ENCODE measurements around the gene MYBBP1A.

Gene MYBBP1A

DNA sequence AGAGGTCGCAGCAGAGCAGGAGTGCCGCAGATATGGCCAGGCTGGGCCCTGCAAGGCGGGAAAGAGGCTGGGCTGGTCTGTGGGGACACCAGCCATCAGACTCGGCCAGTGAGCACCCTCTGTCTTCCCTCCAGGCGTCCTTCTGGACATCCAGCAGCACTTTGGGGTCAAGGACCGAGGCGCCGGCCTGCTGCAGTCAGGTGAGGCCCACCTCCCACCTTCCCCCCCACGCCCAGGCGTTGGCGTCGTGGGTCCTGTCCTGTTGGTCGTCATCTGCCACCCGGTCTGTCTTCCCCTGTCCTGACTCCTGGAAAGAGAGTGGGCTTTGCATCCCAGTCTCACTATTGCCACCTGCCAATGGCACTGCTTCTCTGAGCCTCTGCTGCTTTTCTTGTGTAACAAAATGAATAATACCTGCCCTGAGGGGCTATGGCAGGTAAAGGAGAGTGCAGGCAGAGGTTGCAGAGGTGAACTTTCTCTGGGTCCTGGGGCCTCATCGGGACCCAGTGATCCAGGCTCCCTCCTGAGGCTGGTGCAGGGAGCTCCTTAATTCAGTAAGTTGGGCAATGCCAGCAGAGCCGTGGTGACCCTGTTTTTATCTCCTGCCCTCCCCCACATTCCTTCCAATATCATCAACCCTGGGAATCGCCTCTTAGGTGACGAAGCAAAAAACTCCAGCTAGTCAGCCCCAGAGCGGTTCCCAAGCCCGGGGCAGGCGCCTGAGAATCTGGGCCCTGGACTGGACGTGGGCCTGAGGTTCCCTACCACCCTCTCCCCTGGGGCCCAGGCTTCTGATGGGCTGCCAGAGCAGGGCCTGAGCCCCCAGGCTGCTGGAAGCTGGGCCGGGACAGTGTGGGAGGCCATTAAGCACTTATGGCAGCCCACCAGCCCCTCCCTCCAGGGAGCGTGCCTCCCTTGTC is 41.8 kb downstream of the MYBBP1A start:
- DNase-seq = no peak

DNA sequence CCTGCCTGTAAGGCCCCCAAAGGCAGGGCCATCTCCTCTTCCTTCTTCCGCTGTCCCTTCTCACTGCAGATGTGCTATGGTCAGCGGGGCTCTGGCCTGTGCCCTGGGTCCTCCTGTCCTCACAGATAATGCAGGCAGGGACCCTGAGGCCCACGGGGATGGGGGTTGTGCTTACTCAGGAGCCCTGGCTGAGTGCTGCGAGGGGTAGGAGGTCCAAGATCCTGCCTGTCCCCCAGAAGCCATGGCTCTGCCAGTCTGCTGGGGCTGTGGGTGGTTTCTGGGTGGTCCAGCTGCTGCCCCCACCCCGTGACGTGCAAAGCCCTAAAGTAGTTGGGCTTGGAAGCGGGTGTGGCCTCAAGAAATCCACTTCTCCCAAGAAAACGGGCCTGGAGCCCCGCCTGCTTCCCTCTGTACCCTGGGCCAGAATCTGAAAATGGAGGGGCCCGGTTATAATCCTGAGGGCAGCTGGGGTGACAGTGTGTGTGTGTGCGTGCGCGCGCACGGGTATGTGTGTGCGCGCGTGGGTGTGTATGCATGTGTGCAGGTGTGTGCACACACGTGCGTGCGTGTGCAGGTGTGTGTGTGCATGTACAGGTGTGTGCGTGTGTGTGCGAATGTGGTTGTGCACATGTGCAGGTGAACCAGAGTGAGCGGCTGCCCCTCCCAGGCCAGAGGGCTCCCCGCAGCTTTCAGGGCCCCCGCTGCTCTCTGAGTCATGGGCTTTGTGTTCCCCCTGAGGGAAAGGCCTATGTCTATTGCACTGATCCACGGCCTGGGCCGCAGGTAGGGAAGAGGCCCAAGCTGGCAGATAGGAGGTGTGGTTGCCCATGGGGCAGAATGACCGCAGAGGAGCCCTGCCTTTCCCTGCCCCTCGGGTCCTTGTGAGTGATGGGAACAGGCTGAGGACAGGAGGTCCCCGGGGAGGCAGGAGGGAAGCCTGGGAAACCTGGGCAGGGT is 42.8 kb downstream of the MYBBP1A start:
- no peak for DNase-seq

DNA sequence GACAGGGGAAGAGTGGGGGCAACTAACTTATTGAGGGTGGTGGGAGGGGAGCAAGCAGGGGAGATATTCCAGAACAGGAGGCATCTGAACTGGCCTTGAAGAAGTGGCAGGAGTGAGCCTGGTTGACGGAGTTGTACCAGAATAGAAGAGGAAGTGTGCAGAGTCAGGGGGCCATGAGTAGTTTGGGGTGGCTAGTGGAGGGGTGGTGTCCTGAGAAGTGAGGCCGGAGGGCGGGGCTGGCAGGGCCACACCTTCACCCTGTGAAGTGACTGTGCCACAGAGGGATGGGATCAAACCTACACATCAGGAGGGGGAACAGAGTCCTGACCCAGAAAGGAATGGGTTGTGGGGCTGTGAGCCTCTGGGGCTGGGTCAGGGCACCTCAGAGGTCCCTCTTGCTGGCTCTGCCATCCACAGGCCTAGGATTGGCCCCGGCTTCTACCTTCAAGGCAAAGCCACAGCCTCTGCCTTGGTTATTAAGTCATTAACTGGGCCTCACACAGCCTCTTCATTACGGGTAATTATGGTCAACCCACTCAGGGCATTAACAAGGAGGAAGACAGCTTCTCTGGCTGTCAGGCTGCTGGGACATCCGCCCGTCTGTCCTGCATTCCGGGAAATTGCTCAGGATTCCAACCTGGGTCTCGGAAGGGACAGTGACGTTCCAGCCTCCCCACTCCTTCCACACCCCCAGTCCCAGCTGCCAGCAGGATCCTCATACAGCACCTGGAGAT is 43.8 kb downstream of the MYBBP1A start:
- DNase-seq = no peak

DNA sequence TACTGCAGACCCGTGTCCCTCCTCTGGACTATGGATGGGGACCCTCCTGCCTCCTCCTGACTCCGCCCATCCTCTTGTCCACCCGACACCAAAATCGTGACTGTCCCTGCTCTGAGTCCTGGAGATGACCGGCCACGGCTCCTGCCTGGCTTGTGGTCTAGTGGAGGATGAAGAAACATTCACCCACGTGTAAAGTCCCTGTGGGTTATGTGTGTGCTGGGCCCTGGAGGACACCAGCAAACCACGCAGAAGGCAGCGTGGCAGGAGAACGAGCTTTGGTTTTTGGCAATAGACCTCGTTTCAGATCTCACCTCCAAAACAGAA is 44.6 kb downstream of the MYBBP1A start:
- no peak for DNase-seq

DNA sequence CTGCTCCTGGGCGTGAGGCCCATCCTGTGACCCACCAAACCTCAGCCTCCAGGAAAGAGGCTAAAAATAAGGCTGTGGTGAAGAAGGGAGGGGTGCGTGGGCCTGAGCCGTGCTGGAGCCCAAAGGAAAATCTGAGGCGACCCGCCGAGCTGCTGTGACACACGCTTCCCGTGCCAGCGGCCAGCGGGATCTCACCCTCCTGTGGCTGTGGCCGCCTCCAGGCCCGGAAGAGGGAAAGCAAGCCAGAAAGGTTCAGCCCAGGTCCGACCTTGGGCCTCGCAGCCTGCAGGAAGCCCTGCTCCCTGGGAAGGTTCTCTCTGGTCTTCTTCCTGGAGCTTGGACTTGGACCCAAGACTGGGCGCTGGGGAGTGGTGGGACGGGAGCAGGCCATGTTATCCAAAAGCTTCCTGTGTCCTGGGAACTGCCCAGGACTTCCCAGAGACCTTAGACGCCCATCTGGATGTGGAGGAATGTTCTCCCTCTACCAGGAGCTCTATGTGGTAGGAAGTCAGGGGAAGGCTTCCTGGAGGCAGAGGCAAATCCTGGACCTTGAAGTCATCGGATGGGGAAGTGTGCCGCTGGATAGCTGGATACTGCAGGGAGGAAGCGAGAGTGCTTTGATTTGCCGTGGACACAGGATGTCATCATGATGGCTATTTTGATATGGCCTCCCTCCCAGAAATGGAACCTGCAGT is 45.1 kb downstream of the MYBBP1A start:
- DNase-seq = no peak

DNA sequence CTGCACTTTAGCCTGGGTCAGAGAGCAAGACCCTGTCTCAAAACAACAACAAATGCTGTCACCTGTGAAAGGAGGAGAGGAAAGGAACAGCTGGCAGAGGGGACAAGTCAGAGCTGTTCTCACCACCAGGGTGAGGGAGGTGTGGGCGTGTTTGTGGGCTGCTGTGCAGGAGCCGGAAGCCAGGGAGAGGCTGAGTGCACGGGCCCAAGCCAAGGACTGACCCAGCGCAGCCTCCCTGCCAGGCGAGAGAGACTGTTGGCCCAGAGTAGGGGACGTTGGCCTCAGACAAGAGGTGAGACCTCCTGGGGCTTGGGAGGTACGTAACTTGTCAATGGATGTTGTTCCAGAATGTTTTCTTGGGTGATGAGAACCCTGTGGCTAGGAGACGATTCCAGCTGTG is 45.8 kb downstream of the MYBBP1A start:
- no peak for DNase-seq

DNA sequence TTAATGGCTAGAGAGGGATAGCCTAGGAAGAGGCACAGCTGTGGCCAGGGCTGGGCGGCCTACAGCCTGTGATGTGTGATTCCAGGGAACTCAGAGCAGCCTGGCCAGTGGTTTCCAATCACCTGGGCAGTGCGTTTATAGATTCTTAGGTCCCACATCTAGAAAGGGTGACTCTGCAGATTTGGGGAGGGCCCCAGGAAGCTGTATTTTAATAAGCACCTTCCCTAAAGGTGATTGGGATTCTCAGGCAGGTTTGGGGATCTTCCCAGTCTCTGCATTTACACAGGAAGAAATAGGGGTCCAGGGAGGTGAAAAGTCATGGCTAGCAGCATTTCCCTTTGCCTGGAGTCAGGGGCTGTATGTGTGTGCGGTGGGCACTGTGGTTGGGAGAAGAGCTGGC is 47.0 kb downstream of the MYBBP1A start:
- no peak for DNase-seq

DNA sequence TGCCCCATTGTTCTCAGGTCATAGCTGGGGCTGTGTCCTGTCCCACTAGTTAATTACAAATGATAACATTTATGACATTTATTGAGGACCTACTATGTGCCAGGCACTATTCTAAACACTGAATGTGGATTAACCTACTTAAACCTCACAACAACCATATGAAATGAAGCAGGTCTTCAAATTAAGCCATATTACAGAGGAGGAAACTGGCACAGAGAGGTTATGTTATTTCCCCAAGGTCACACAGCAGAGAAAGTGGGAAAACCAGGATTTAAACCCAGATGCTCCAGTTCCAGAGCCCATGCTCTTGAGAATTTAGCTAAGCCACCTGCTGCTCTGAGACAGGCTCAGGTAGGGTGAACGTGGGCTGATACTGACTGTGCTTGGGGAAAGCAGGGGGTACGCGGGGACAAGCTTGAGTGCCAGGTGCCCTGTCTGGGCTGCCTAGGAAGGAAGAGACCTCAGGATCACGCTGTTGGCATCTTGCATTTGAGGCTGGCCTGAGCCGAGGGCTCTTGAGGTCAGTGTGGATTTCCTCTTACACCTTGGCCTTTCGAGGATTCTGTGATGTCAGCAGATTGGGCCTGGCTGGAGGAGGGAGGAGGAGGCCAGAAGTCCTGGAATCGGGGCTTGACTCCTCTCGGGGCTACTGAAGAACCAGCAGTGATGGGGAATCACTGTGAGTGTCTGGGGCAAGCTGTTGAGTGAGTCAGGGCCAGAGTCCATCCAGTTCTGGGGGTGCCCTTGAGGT is 47.6 kb downstream of the MYBBP1A start:
- DNase-seq = no peak

DNA sequence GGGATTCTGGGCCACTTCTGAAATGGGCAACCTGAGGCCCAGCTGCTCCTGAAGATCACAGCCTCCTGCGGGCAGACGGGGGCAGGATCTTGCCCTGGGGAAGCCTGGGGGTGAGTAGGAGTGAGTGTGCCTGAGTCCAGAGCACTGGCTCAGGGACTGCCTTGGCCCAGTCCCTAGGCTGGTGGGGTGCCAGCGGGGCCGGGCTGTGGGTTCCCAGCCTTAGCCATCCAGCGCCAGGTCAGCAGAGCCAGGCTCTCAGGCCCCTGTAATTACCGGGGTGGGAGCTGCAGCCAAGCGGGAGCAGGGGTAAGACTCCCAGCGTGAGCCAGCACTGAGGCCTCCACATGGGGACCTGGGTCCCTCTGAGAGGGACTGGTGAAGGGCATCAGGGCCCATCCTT is 48.3 kb downstream of the MYBBP1A start:
- no peak for DNase-seq

DNA sequence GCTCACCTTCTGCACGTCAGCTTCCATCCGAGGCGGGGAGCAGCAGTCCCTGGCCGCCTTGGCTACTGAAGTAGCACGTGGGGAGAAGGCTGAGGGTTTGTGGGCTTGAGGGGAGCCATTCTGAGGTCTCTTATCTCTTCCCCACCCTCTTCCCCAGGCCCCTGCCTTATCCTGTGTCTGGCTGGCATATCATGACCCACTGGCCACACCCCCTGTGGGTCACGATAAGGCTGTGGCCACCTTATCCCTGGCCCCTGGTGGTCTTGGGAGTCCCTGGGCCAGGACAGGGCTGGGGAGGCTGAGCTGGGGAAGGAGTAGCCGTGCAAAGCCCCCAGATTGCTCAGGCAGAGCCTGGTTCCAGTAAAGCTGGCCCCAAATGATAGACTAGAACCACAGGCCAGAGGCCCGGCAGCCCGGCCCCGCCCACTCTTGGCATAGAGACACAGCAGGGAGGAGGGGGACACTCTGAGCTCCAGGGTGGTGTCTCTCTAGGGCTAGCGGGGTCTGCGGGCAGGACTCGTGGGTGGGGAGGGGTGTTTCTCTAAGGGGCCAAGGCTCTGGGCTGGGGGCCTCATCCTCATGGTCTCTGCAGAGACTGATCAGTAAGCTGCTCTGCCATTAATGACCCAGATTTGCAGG is 48.9 kb downstream of the MYBBP1A start:
- DNase-seq = no peak

DNA sequence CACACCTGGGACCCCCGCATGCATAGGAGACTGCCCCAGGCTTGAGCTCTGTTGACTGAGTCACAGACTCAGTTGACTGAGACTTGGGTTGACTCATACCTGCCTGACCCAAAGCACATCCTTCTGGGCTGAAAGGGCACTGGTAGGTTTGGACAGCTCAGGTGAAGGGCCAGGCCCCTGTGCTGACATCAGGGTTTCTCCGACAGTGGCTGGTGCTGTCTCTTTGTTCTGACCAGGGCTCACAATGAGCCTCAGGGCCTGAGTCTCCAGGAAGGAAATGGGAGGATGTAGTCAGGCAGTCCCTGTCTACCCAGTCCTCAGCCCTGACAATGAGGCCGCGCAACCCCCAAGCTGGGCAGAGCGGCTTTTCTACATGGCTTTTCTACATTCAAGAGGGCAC is 50.0 kb downstream of the MYBBP1A start:
- no peak for DNase-seq

DNA sequence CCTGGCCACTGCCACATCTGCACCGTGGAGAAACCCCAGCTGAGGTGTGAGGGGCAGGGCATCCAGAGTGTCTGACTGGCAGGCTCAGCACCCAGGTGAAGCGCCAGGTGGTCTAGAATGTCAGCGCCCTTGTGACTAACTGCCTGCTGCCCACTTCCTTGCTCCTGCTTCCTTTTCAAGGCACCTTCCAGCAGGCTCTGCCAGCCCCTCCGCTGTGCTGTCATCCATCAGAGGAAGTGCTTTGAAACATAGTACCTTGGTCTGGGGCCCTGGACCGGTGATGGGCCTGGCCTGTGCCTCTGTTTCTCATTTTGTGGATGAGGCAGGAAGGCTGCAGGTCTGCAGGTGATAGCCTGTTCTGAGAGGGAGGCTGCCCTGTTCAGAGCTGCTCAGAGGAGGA is 51.0 kb downstream of the MYBBP1A start:
- DNase-seq = no peak

DNA sequence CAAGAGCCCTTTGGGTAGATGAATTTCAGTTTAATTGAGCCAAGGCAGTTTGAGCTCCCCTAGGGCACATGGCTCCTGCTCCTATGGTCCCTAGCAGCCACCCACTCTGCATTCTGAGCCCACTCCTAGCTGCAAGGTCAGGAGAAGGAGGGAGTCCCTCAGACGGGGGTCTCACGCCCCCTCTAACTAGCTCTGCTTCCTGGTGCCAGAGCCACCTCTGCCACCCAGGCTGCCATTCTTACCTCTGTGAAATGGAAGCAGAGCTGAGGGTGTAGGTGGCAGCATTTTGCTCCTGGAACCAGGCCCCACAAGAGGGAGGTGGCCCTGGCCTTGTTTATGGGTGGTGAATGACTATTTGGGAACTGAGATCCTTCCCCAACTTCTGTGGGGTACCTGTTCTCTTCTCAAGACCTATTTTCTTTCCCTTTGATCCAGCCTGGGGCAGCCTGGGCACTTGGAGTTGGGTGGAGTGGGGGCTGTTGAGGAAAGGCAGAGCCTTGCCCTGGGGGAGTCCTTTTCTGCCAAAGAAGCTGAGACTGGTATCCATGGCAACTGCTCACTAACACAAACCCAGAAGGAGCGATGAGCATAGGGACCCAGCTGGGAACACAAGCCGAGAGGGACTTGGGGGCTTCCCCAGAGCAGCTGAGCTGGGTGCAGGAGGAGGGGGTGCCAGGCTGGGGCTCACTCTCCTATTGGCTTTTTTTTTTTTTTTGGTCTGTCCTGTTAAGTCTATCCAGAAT is 51.7 kb downstream of the MYBBP1A start:
- no peak for DNase-seq

DNA sequence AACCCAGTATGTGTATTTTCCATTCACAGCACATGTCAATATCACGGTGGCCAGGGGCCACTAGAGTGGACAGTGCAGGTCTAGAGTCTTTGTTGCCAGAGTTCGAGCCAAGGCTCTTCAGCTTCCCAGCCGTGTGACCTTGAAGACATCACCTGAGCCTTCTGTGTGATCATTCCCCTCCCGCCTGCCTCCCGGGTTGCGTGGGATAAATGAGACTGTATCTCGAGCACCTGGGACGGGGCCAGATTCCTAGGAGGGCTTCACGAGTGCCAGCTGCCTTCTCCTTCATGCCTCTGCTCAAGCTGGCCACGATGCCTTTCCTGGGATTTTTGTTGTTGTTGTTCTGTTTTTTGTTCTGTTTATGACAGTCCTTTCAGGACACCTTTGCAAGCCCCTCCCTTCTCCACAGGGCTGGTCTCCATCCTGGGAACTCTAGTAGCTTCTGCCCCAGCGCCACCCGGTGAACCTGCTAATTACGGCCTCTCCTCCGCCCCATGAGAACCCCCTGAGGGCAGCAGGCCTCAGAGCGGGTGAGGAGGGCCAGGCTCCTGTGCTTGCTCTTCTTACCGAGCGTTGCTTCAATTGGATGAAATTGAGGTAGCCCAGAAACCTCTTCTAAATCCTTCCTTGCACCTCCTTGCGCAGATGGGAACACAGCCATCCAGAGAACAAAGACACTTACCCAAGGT is 52.6 kb downstream of the MYBBP1A start:
- no peak for DNase-seq

DNA sequence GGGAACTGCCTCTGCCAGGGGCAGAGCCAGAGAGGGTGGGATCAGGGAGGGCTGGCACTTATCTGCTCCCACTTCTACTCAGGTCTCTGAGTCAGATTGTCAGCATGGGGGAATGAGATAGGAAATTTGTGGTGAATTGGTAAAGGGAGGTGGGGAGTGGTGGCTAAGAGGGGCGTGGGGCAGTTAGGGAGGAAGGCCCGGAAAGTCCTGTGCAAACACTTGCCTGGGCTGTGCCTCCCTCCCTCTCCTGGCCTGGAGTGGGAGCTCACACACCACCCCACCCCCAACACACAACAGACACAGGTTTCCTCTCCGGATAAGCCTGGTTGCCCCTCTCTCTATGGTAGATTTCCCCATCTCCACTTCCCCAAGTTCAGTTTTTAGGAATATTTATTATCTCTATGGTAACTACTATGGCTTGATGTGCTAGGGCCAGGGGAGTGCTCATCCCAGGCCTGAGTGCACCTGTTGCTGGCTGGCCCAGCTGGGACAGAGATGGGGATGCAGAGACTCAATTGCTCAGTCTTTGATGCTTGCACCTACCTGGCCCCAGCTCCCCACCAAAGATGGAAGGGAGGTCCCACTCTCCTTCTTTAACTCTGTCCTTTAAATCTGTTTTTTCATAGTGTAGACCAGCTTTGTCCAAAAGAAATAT is 53.8 kb downstream of the MYBBP1A start:
- DNase-seq = no peak

DNA sequence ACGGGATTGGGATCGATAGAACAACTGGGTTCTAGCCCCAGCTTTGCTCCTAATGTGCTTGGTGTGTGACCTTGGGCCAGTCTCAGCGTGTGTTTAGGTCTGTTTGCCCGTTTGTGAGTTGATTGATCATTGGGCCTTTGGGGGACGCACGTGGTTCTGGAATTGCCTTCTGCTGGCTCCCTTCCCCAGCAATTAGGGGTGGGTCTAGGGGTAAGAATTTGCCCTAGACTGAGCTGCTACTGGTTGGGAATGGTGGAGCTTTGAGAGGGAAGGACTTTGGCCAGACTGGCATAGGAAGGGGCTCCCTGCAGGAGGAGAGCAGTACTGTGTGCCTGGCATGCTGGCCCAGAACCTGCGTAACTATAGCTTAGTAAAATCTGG is 55.0 kb downstream of the MYBBP1A start:
- DNase-seq = no peak

DNA sequence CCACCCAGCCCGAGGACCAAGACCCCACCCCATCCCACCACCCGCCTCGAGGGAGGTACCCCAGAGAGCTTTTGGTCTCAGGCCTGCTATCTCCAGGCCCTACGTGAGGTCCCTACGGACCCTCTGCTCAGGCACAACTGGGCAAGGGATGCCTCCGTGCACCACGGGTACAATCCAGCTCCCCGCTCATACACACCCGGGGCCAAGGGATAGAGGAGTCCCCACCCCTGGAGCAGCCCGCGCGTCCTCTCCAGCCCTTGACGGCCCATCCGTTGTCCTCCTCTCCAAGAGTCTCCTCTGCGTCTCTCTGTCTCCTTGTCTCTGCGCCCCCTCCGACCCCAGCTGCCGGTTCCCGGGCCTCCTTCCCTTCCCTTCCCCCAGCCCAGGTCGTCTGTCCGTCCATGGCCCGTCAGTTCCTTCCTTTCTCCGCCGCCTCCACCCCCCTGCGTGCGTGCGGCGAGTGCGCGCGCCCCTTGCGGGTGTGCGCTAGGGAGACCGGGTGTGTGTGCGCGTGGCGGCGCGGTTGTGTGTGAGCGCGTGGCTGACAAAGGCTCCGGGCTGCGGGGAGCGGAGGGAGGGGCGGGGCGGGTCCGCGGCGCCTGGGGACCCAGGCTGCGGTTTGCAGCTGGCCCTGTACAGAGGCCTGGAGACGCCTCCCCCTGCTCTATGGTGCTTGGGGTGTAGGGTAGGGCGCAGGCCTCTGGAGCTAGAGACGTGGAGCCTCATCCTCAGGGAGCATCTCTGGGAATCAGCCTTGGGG is 55.6 kb downstream of the MYBBP1A start:
- DNase-seq = no peak

All from COR-L47 (cell line).